Amygdala (tissue), 56 donors: ENCODE data around the gene IL31RA.

Experiments
- DNase-seq, 56 donors: peaks; one replicate each; lab custom pipeline; 2025; lab: John Stamatoyannopoulos, UW

IL31RA gene

DNA sequence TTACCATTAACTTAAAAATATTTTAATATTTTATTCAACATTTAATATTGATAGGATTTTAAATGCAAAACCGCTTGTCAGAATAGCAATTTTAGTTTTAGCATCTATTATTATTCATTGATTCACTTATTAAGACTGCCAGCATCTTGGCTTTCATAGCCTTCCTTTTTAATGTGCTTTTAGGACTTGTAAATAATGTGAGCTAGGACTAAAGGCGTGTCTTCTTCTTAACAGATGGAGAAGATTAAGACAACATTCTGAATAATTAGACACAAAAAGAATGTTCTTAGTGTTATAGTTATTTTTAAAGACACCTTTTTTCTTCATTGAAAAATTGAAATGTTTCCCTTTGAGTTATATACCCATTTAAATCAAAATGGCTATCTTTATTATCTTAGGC is 6.9 kb downstream of the IL31RA start:
- DNase-seq = no peak

- DNase-seq = no peak
Measured at GRCh38 chr5:55860288-55860687, 9.1 kb downstream of the IL31RA start.

DNA sequence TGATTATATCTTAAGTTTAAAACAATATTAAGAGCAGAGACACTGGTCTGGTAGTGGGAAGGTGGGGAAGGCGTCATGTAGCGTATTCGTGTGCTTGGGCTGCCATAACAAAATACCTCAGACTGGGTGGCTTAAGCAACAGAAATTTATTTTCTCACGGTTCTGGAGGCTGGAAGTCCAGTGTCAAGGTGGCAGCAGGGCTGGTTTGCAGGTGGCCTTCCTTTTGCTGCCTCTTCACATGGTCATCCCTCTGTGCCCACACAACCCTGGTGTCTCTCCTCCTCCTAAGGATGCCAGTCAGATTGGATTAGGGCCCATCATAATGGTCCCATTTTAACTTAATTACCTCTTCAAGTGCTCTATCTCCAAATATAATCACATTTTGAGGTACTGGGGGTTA is 9.6 kb downstream of the IL31RA start:
- no peak for DNase-seq

DNA sequence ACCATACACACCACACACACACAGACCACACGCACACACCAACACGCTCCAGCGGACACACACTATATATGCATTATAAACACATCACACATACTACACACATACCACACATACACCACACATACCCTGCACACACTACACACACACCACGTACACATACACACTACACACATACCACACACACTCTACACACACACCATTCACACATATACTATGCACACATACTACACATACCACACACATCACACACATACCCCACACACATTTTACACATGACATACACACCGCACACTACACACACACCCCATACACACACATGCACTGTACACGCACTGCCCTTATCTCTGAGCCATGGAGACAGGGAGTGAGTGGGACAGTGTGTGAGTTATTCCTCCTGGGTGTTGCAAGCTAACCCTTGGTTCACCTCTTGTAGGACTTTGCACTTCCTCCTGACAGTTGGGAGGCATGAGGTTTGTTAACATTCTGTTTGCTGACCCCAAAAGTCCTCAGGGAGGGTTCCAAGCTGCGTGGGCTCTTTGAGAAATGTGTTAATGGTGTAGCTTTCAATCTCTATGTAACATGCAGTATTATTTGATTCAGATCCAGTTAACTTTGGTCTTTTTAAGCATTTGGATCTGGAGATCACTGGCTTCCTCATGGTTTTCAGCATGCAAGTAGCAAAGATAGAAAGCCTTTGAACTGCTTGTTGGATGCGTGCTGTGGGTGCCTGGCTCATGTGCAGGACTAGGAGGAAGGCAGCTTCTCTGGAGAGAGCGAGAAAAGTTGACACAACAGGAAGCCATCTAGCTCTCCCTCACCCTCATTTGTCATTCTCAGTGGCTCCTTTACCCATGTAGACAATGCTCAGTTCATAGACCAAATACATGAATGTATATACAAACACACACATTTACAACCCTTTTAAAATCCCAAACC is 13.7 kb downstream of the IL31RA start:
- DNase-seq = no peak

DNA sequence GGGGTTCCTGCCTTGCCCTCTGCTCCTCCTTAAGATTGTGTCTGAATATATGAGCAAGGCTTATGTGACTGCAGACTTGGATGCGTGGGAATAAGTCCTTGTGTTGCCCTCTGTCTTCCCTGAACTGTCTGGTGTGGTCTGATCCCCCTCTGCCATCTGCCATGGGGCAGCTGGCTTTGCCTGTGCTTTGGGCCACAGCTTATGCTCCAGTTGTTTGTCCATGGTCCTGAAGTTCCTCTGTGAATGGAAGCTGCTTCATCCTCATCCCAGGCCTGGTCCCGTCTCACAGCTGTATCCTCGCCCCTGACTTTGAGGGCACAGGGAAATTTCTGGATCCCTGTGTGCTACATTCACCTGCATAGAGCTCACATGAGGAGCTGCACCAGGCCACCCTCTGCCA is 14.7 kb downstream of the IL31RA start:
- DNase-seq = no peak

DNA sequence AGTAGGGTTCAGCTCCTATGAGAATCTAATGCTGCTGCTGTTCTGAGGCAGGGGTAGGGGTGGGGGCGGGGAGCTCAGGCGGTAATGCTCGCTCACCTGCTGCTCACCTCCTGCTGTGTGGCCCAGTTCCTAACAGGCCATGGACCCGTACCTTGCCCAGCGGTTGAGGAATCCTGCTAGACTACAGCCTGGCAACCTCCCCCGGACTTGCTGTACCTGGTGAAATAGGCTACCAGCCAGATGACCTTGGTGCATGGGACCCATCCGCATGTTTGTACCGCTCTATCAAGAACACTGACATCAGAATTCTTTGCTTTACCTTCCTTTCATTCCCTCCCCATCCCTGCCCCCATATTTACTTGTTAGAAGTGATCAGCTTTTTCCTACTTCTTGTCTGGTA is 15.3 kb downstream of the IL31RA start:
- DNase-seq = no peak

DNA sequence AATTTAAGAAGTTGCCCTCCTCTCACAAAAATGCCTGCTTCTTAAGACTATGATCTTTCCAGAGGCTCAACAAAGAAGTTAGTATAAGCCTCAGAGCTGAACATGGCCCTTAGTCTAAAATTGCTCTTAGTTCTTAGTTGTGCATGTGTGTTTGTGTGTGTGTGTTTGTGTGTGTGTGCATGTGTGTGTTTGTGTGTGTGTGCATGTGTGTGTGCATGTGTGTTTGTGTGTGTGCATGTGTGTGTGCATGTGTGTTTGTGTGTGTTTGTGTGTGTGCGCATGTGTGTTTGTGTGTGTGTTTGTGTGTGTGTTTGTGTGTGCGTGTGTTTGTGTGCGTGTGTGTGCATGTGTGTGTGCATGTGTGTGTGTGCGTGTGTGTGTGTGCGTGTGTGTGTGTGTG is 15.8 kb downstream of the IL31RA start:
- no peak for DNase-seq

- no peak for DNase-seq
Measured at GRCh38 chr5:55868846-55869245, 17.7 kb downstream of the IL31RA start.

DNA sequence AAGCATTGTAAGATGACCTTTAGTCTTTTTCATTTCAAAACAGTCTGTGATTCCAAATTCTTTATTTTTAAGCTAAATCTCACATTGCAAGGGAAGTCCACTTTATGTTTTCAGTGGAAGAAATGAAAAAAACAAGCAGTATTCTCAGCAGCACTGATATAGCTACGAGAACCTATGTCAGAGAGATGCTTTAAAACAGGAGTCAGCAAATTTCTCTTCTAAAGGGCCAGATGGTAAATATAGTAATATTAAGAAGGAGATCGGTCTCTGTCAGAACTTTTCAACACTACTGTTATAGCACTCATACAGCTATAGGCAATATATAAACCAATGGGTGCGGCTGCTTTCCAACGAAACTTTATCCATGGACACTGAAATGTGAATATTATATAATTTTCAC is 18.7 kb downstream of the IL31RA start:
- DNase-seq = no peak

- DNase-seq = no peak
Measured at GRCh38 chr5:55873234-55873633, 22.1 kb downstream of the IL31RA start.

GRCh38 chr5:55877655-55878054 is 26.5 kb downstream of the IL31RA start:
- DNase-seq = no peak

DNA sequence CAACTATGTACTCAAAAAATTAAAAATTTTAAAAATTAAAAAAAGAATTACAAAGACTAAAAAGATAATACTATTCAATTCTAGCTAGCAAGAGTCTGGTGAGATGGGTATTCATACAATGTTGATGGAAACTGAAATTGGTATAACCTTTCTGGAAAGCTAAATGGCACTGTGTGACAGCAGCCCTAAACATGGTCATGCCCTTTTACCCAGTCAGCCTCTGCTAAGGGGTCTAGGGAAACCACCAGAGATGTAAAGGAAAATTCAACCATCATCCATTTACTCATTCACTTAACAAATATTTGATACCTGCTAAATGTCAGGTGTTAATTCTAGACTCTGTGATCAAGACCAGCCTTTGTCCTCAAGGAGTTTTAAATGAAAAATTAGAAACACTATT is 29.3 kb downstream of the IL31RA start:
- no peak for DNase-seq

DNA sequence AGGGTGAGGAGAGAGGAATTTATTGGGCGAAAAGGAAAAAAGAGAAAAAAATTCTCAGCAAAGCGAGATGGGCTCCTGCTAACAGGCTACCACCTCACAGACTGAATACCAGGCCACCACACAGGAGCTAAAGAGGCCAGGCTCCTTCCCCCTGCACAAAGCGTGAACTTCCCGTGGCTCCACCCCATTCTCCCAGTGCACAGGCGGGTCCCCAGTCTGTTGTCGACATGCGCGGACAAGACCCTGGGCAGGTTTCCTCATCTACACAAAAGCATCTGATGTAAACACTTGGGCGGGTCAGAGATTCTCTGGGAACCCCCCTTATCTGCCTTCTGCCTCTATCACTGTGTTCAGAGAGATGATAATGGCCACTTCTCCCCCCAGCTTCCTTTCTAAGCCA is 34.2 kb downstream of the IL31RA start:
- no peak for DNase-seq

DNA sequence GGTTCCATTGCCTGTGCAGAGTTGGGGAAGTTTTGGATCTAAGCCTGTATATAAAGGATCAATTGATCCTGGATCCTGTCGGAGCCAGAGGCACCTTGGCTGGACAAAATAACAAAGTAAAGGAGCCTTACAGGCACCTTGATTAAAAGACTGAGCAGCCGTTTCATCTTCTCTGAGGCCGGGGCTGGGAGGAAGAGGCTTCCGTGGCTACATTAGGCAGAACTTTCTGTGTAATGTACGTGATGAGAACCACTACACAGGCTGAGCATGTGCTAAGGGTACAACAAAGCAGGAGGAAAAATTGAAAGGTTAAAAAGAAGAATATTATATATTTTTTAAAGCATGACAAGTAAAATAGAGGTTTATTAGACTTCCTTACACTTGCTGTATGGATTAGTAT is 37.0 kb downstream of the IL31RA start:
- DNase-seq = no peak

- no peak for DNase-seq
Measured at GRCh38 chr5:55892479-55892878, 41.3 kb downstream of the IL31RA start.

- no peak for DNase-seq
Measured at GRCh38 chr5:55894135-55894534, 43.0 kb downstream of the IL31RA start.

GRCh38 chr5:55895346-55895745 is 44.2 kb downstream of the IL31RA start:
- DNase-seq = no peak

DNA sequence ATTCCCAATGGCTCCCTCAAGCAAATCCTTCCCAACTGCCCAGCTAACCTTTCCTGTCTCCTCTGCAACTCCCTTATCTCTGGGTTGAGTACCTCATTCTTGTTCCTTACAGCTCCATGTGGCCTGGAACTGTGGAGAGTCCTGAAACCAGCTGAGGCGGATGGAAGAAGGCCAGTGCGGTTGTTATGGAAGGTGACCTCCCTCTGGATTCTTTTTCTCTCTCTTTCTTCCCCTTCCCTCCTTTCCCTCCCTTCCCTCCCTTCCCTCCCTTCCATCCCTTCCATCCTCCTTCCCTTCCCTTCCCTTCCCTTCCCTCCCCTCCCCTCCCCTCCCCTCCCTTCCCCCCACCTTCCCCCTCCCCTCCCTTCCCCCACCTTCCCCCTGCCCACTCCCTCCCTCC is 45.1 kb downstream of the IL31RA start:
- no peak for DNase-seq

DNA sequence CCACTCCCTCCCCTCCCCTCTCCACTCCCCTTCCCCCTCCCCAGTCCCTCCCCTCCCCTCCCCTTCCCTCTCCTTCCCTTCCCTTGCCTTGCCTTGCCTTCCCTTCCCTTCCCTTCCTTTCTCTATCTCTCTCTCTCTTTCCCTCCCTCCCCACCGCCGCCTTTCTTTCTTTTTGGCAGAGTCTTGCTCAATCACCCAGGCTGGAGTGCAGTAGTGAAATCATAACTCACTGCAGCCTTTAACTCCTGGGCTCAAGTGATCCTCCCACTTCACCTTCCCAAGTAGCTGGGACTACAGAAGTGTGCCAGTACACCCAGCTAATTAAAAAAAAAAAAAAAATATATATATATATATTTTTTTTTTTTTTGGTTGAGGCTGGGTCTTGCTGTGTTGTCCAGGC is 45.5 kb downstream of the IL31RA start:
- no peak for DNase-seq

- no peak for DNase-seq
Measured at GRCh38 chr5:55897206-55897894, 46.2 kb downstream of the IL31RA start.

GRCh38 chr5:55897905-55898304 is 46.7 kb downstream of the IL31RA start:
- DNase-seq = peak in 2 of 56 donors; percentile 9 to 19

GRCh38 chr5:55899344-55899743 is 48.2 kb downstream of the IL31RA start:
- DNase-seq = no peak
